ENCODE data around the gene SAMHD1. TPM values are rescaled to one million over a fixed set of nuclear protein-coding genes. Genes with fewer than 3 reads are reported as not detected.
A peak's percentile ranks its signal among the peaks of the same experiment; 100 is the strongest.

Gene SAMHD1
- total and polyA plus RNA-seq, 2 of the 13 experiments (the other 11 are each of a cell fraction or from before 2014, with no cell fraction given), result 16.9 to 43.5 TPM

GRCh38 chr20:36951198-36951978 lies at the start of gene SAMHD1 (continued):
- TF ChIP-seq IKZF5 (CRISPR knock-in tag; IDR thresholded peaks at IDR 0.05) (peak; percentile 77), ZNF703 (CRISPR knock-in tag; IDR thresholded peaks at IDR 0.05; ENCODE audit: borderline replicate concordance) (no peak), RAD51 (IDR thresholded peaks at IDR 0.05; ENCODE audit: borderline replicate concordance) (no peak), ZNF121 (CRISPR knock-in tag; IDR thresholded peaks at IDR 0.05) (peak; percentile 55; the same call in 1 of the 2 replicates), ZSCAN21 (CRISPR knock-in tag; IDR thresholded peaks at IDR 0.05; ENCODE audit: borderline replicate concordance) (peak; percentile 93), SMC3 (IDR thresholded peaks at IDR 0.05; ENCODE audit: low read length) (no peak), ZSCAN30 (CRISPR knock-in tag; IDR thresholded peaks at IDR 0.05) (peak; percentile 92), RFXAP (CRISPR knock-in tag; IDR thresholded peaks at IDR 0.05; ENCODE audit: borderline replicate concordance) (0 out of 2 replicates have a peak, but pooled peaks have one; percentile 8), MLXIP (CRISPR knock-in tag; IDR thresholded peaks at IDR 0.05; ENCODE audit: borderline replicate concordance) (no peak), ZFP91 (CRISPR knock-in tag; IDR thresholded peaks at IDR 0.05; ENCODE audit: borderline replicate concordance) (peak; percentile 98; the same call in 1 of the 2 replicates), EP300 (IDR thresholded peaks at IDR 0.05; ENCODE audit: low read depth in 2 of 2, low read length in 2 of 2) (no peak), EP300 (CRISPR knock-in tag; IDR thresholded peaks at IDR 0.05; ENCODE audit: borderline replicate concordance) (no peak; the same call in 1 of the 2 replicates), ERF (CRISPR knock-in tag; IDR thresholded peaks at IDR 0.05) (no peak), NCOA2 (CRISPR knock-in tag; IDR thresholded peaks at IDR 0.05) (no peak), ZFP82 (CRISPR knock-in tag; IDR thresholded peaks at IDR 0.05; ENCODE audit: borderline replicate concordance) (no peak), NFATC3 (CRISPR knock-in tag; IDR thresholded peaks at IDR 0.05) (0 out of 2 replicates have a peak, but pooled peaks have one; percentile 83), CREBL2 (CRISPR knock-in tag; IDR thresholded peaks at IDR 0.05; ENCODE audit: borderline replicate concordance) (no peak), ZNF354B (CRISPR knock-in tag; IDR thresholded peaks at IDR 0.05) (no peak), PCBP2 (optimal IDR thresholded peaks at IDR 0.05; ENCODE audit: low read depth, low read length, poor library complexity, severe bottlenecking) (no peak), ZMAT3 (CRISPR knock-in tag; conservative IDR thresholded peaks at IDR 0.05) (peak; percentile 78), FOSL2 (CRISPR knock-in tag; IDR thresholded peaks at IDR 0.05) (peak; percentile 3)
- TF ChIP-seq, protein P1, sequence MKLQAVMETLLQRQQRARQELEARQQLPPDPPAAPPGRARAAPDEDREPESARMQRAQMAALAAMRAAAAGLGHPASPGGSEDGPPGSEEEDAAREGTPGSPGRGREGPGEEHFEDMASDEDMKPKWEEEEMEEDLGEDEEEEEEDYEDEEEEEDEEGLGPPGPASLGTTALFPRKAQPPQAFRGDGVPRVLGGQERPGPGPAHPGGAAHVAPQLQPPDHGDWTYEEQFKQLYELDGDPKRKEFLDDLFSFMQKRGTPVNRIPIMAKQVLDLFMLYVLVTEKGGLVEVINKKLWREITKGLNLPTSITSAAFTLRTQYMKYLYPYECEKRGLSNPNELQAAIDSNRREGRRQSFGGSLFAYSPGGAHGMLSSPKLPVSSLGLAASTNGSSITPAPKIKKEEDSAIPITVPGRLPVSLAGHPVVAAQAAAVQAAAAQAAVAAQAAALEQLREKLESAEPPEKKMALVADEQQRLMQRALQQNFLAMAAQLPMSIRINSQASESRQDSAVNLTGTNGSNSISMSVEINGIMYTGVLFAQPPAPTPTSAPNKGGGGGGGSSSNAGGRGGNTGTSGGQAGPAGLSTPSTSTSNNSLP (IDR thresholded peaks at IDR 0.05; ENCODE audit: low read depth, low read length), result no peak
